Measurements from ENCODE around the gene ABCD1.

The ABCD1 gene

DNA sequence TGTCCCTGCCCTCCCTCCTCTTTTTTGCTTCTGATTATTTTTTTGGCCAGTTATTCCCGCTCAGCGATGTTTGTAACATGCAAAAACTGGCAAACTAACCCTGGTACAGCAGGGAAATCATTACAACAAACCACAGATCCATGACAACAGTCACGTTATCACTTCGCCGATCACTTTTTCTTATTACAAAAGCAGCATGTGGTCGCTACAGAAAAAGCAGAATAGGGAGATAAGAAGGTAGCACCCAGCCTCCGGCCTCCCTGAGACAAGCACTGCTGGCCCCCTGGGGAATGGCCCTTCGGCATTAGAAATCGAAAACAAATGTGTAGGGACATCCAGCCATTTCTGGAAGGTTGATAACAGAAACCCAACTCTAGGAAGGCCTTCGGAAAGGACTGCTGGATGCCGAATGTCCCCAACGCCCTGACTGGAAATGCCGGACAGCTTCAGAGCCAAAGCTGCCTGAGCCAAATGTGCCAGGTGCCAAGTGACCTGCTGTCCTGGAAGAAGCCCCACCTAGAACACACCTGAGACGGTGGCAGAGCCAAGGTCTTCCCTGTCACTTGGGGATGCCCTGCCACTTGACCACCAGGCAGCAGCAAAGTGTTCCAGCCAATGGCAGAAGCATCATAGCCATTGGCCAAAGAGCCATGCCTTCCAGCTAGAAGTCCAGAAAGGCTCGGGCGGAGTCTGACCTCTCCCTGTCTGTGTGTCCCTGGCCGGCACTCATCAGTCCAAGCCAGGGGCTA lies 66.6 kb downstream of the ABCD1 start:
- DNase-seq (ENCODE audit: low spot score): no peak

DNA sequence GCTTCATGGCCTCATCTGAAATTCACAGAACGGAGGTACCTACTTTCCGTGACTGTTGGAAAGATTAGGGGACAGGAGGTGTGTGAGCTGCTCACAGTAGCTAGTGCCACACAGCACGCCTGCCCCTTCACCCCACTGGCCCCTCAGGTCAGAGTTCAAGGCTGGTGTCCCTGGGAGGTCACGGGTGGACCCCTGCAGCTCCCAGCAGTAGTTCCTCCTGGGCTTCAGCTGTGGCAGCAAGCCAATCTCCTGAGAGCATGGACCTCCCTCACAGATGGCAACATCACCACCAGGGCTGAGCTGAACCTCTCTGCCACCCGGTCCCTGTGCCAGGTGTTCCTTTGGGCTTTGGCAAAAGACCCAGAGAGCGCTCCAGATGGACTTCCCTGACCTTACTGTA lies 67.7 kb downstream of the ABCD1 start:
- no peak for DNase-seq (ENCODE audit: low spot score)

DNA sequence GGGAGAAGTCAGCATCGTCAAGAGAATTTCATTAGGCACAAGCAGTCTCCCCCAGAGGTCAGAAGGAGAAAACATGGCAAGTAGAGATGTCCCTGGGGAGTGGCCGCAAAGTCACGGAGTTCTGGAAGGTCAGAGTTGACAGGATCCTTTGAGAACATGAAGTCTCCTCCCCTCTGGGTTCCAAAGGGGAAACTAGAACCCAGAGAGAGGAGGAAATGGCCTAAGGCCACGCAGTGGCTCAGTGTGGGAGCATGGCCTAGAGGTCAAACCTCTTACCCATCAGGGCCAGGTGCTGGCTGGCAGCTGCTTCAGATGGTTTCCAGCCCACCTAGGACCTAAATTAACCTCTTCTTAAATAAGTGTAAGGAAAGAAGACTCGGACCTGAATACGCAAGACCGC lies 68.6 kb downstream of the ABCD1 start:
- DNase-seq (ENCODE audit: low spot score): no peak
